Stimulated activated effector memory CD8-positive, alpha-beta T cell treated with anti-CD3 and anti-CD28 coated beads, Interleukin-12 subunit alpha, Interleukin-12 subunit beta, amount 100 ng/mL, for 72 hours (primary cell): ENCODE measurements around the gene IGHMBP2.

Source experiments
- ATAC-seq: fragments of 150-1000 bp; cut with Tn5 transposase; 2 replicates; pipeline ENCODE4 v1.10.0; 2021
- DNase-seq, 2 donors: peaks; one replicate each; pipeline ENCODE4 v3.0.0; 2021 to 2022; ENCODE audit warnings: low spot score in 2 of 2
- H3K27ac Mint-ChIP-seq: one replicate; pipeline ENCODE4 v1.8.0; 2022; ENCODE audit warnings: mild to moderate bottlenecking, mixed read lengths
- H3K36me3 Mint-ChIP-seq: one replicate; pipeline ENCODE4 v1.8.0; 2022; ENCODE audit warnings: mild to moderate bottlenecking, mixed read lengths
- H3K4me1 Mint-ChIP-seq: one replicate; pipeline ENCODE4 v1.8.0; 2022; ENCODE audit warnings: mixed read lengths
- H3K4me3 Mint-ChIP-seq: one replicate; pipeline ENCODE4 v1.8.0; 2022; ENCODE audit warnings: mild to moderate bottlenecking, mixed read lengths
- H3K9me3 Mint-ChIP-seq: one replicate; pipeline ENCODE4 v1.8.0; 2022; ENCODE audit warnings: mixed read lengths

The IGHMBP2 gene

DNA sequence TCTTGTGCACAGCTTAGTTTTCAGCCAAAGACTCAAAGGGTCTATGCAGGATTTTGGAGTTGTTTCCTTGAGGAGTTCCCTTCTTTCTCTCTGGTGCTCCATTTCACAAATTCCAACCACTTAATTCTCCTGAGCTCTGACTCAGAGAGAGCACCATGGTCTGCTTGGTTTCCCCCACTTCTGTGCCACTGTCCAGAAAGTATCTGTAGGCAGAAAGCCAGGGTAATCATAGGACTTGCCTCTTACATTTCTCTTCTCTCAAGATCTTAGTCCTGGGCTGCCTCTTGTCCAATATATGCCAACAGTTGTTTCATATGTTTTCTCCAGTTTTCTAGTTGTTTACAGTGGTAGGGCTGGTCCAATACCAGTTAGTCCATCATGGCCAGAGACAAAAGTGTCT is 83.5 kb downstream of the IGHMBP2 start:
- Mint-ChIP-seq H3K27ac (no peak overlapping the region), H3K4me1 (no peaks in the 10 kb centered on the region), H3K4me3 (no peak overlapping the region), H3K36me3 (no peaks in the 10 kb centered on the region), H3K9me3 (no peaks in the 10 kb centered on the region)
- DNase-seq (no peak), ATAC-seq (no peak)

DNA sequence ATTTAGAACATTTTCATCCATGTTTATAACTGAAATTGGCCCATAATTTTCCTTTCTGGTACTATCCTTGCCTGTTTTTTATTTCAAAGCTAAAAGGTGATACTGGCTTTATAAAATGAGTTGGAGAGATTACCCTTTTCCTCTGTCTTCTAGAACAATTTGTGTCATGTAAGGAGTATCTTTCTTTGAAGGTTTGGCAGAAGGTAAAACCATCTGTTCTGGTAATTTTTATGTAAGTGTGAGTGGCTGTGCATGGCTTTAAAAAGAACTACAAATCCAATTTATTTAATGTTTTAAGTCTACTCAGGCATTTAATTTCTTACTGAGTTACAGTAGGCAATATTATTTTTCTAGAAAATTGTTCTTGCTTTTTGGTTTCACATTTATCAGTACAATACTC is 84.8 kb downstream of the IGHMBP2 start:
- no peak overlapping the region for H3K4me3 Mint-ChIP-seq
- H3K36me3 Mint-ChIP-seq = no peaks in the 10 kb centered on the region
- H3K4me1 Mint-ChIP-seq = no peaks in the 10 kb centered on the region
- H3K9me3 Mint-ChIP-seq = no peaks in the 10 kb centered on the region
- no peak overlapping the region for H3K27ac Mint-ChIP-seq
- DNase-seq = no peak
- no peak for ATAC-seq
